ENCODE measurements around the gene SORCS2.

SORCS2 gene

DNA sequence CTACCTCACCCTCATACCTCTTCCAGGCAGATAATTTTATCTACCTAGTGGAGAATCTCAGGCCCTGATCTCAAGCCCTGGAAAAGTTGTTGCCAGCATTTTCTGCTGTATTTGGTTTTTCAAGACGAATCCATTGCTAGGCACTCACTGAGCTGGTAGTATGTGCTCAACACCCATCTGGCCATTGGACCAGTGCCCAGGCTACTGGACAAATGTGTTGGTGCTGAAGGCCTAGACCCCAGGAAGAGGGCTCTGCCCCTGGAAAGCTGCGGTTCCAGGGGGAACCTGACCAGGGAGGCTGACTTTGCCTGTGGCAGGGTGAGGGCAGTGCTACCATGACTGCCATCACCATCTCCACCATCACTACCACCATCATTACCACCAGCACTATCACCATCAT is 170.0 kb downstream of the SORCS2 start:
- DNase-seq (ENCODE audit: low spot score): no peak
- in situ Hi-C loops (cut with MboI; ENCODE audit: low pct_unique_long_range_greater_than_20kb, low sequenced_read_pairs, unreplicated experiment): no loop called here

DNA sequence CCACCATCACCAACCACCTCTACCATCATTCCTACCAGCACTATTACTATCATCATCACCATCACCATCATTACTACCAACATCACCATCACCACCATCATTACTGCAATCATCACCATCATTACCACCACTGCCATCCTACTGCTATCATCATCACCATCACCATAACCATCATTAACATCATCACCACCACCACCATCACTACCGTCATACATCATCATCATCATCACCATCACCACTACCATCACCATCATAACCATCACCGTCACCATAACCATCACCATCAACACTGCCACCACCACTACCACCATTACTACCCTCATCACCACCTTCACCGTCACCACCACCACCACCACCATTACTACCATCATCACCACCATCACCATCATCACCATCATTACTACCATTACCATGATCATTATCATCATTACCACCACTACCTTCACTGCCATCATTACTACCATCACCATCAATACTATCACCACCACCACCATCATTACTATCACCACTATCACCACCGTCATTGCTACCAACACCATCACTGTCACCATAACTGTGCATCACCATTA is 170.6 kb downstream of the SORCS2 start:
- in situ Hi-C loops (cut with MboI; ENCODE audit: low pct_unique_long_range_greater_than_20kb, low sequenced_read_pairs, unreplicated experiment): no loop called here

More for the DNA sequence above, 170.0 kb downstream of the SORCS2 start:
- TF ChIP-seq, protein P1, sequence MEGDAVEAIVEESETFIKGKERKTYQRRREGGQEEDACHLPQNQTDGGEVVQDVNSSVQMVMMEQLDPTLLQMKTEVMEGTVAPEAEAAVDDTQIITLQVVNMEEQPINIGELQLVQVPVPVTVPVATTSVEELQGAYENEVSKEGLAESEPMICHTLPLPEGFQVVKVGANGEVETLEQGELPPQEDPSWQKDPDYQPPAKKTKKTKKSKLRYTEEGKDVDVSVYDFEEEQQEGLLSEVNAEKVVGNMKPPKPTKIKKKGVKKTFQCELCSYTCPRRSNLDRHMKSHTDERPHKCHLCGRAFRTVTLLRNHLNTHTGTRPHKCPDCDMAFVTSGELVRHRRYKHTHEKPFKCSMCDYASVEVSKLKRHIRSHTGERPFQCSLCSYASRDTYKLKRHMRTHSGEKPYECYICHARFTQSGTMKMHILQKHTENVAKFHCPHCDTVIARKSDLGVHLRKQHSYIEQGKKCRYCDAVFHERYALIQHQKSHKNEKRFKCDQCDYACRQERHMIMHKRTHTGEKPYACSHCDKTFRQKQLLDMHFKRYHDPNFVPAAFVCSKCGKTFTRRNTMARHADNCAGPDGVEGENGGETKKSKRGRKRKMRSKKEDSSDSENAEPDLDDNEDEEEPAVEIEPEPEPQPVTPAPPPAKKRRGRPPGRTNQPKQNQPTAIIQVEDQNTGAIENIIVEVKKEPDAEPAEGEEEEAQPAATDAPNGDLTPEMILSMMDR (IDR thresholded peaks at IDR 0.05; ENCODE audit: extremely low read depth, insufficient read depth, missing control alignments): no peak

DNA sequence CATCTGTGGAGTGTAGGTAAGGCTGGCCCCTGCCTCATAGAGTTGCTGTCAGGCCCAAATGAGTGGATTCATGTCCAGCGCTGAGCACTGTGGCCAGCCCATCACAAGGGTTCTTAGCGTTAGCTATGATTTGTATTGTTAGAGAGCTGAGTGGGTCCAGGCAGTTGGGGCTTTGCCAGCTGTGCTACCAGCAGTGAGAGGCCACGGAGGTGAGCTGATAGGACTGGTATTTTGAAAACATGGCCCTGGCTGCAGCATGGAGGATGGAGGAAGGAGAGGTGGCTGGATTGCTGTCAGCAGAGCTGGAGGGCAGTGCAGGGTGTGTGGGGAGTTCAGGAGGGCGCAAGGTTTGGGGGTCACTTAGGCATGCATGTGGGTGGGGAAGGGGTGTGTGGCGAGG is 172.6 kb downstream of the SORCS2 start:
- TF ChIP-seq, protein P1 (IDR thresholded peaks at IDR 0.05; ENCODE audit: extremely low read depth, insufficient read depth, missing control alignments): no peak
- no peak for DNase-seq (ENCODE audit: low spot score)
- in situ Hi-C loops (cut with MboI; ENCODE audit: low pct_unique_long_range_greater_than_20kb, low sequenced_read_pairs, unreplicated experiment): no loop called here

More for the DNA sequence above, 170.6 kb downstream of the SORCS2 start:
- TF ChIP-seq, protein P1 (IDR thresholded peaks at IDR 0.05; ENCODE audit: extremely low read depth, insufficient read depth, missing control alignments): no peak
- DNase-seq (ENCODE audit: low spot score): no peak

DNA sequence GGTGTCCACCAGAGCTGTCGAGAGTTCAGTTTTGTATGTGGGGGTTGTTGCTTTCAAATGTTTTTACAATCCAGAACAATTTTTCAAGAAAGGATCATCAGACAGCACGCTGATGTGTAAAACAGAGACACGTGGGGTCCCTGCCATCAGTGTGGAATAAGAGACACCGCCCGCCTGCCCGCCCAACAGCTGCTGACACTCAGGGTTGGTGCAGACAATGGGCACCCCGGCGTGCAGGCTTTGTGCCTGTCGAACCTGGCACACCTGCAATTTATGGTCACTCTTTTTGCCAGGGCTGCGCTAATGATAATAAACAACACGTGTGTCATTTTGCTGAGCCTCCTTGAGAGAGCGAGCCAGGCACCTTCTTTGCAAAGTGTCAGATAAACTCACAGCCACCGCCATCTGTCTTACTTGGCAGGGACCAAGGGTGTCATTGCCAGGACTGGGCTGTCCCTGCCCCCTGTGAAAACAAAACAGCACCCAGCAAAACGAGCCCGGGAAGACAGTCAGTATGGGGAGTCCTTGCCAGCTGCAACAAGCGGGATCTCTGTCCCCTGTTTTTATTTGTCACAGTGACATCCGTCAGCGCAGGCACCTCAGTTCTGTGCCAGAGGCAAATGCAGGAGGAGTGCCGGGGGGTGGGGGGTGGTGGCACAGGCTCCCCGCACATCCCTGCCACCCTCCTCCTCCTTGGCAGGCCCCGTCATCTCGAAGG is 173.3 kb downstream of the SORCS2 start:
- no peak for DNase-seq (ENCODE audit: low spot score)
- in situ Hi-C loops (cut with MboI; ENCODE audit: low pct_unique_long_range_greater_than_20kb, low sequenced_read_pairs, unreplicated experiment): no loop called here

DNA sequence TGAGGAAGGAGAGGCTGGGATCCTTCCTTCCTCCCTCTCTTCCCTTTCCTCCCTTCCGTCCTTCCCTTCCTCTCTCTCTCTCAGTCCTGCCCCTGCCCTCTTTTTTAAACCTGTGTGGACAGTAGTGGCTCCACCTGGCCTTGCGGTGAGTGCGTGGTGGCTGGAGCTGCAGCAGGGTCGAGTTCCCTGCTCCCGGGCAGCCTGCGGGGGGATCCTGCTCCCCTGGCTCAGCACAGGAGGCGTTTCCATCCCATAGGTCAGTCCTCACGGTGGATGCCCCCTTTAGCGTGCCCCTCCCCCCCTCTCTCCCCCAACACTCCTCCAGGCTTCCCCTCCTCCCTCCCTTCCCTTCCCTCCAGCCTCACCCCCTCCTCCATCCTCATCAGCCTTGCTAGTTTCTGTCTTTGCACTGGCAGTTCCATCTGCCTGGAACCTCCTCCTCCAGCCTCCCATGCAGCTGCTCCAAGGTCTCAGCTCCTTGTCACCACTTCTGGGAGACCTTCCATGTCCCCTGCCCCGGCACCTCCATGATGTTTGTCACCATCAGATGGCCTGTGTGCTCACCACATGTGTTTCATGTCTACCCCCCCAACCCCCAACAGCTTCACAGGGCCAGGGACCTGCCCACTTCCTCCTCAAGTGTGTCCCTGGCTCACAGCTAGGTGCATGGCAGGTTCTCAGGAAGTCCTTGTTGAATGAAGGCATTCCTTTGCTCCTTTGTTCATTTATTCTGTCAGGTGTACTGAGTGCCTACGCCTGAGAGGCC is 174.0 kb downstream of the SORCS2 start:
- TF ChIP-seq, protein P1 (IDR thresholded peaks at IDR 0.05; ENCODE audit: extremely low read depth, insufficient read depth, missing control alignments): no peak
- DNase-seq (ENCODE audit: low spot score): no peak
- in situ Hi-C loops (cut with MboI; ENCODE audit: low pct_unique_long_range_greater_than_20kb, low sequenced_read_pairs, unreplicated experiment): no loop called here

More for the DNA sequence above, 173.3 kb downstream of the SORCS2 start:
- TF ChIP-seq, protein P1 (IDR thresholded peaks at IDR 0.05; ENCODE audit: extremely low read depth, insufficient read depth, missing control alignments): no peak

DNA sequence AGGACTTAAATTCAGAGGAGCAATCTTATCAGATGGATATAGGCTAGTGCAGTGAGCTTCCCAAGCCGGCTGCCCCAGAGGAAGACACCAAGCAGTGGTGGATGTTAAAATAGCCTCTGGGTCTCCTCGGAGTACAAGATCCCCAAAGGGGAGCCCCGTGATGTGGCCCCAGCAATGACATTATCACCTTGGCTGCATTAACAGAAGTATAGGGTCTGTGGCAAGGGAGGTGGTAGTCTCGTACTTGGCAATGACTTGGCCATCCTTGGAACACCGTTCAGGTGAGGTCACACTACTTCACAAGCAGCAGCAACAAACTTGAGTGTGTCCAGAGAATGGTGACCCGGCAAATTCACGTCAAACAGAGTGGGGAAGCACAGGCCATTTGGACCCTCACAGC is 174.6 kb downstream of the SORCS2 start:
- no peak for DNase-seq (ENCODE audit: low spot score)
- in situ Hi-C loops (cut with MboI; ENCODE audit: low pct_unique_long_range_greater_than_20kb, low sequenced_read_pairs, unreplicated experiment): no loop called here

More for the DNA sequence above, 174.6 kb downstream of the SORCS2 start:
- TF ChIP-seq, protein P1 (IDR thresholded peaks at IDR 0.05; ENCODE audit: extremely low read depth, insufficient read depth, missing control alignments): no peak
